DOHH2 (cell line): ENCODE results near the gene THEM5.

Source experiments
- EZH2phosphoT487 ChIP-seq: fragments of 200-600 bp; sonication (generic); IDR thresholded peaks from 2 replicates; pipeline ENCODE4 v1.6.1; 2017; ENCODE audit warnings: borderline replicate concordance, mild to moderate bottlenecking, antibody characterized with exemption, low read length, moderate library complexity, mixed read lengths
- TF ChIP-seq, protein P1 (sequence below): fragments of 200-600 bp; sonication (generic); IDR thresholded peaks from one replicate; pipeline ENCODE4 v1.5.1; 2014; ENCODE audit warnings: antibody characterized with exemption, mild to moderate bottlenecking, low read depth, low read length; ENCODE audit not compliant: poor library complexity, severe bottlenecking

DNA sequence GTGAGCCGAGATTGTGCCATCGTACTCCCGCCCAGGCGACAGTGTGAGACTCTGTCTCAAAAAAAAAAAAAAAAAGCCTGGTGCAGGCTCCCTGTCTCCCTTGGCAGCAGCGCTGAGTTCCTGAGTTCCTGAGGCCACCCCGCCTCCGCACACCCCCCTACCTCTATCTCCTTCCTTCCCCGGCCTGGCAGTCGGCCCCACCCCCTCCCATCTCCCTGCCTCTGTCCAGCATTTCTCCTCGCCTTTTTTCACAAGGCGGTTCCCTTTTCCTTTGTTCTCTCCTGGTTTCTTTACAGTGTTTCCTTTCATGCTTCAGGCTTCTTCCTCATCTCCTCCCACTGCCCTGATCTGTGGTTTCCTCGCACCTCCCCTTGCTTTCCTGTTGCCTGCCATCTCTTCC, 24.6 kb downstream of the THEM5 start:
- TF ChIP-seq, protein P1, sequence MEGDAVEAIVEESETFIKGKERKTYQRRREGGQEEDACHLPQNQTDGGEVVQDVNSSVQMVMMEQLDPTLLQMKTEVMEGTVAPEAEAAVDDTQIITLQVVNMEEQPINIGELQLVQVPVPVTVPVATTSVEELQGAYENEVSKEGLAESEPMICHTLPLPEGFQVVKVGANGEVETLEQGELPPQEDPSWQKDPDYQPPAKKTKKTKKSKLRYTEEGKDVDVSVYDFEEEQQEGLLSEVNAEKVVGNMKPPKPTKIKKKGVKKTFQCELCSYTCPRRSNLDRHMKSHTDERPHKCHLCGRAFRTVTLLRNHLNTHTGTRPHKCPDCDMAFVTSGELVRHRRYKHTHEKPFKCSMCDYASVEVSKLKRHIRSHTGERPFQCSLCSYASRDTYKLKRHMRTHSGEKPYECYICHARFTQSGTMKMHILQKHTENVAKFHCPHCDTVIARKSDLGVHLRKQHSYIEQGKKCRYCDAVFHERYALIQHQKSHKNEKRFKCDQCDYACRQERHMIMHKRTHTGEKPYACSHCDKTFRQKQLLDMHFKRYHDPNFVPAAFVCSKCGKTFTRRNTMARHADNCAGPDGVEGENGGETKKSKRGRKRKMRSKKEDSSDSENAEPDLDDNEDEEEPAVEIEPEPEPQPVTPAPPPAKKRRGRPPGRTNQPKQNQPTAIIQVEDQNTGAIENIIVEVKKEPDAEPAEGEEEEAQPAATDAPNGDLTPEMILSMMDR = no peak
- TF ChIP-seq EZH2phosphoT487 = no peak
